Hepatocyte (in vitro differentiated cells): Measurements from ENCODE around the gene HOXD12.

Source experiments
- EZH2 ChIP-seq: fragments of 200-600 bp; sonication (generic); IDR thresholded peaks from 2 replicates; pipeline ENCODE4 v1.6.1; 2016; ENCODE audit warnings: antibody characterized with exemption, mild to moderate bottlenecking, borderline replicate concordance
- TF ChIP-seq, protein P1 (sequence below): fragments of 200-600 bp; sonication (generic); IDR thresholded peaks from 2 replicates; pipeline ENCODE4 v1.5.1; 2016; ENCODE audit warnings: antibody characterized with exemption, mild to moderate bottlenecking; ENCODE audit not compliant: poor library complexity

DNA sequence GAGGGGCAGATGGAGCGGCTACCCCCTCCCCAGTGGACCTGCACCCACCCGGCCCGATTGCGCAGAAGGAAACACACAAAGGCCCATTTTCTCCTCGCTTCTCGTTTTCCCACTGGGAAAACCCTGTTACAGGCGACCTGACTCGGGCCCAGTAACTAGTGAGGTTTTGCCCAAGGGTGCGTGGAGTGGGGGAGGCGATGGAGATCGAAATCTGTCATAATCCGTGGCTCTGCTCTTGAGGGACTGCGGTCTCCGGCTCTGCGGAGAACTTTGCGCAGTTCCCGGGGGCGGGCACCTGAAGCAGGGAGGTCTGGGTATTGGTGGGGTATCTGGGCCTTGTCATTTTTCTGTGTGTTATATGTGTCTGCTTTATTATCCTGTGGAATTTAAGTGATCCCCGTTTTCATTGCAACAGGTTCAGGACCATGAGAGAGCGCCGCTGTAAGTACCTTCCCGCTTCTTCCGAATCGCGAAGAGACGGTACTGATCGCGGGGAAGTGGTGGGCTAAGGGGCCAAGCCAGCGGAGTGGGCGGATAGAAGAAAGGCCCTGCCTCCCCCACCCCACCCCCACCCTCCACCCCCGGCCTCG, 47.7 kb downstream of the HOXD12 start:
- TF ChIP-seq, protein P1, sequence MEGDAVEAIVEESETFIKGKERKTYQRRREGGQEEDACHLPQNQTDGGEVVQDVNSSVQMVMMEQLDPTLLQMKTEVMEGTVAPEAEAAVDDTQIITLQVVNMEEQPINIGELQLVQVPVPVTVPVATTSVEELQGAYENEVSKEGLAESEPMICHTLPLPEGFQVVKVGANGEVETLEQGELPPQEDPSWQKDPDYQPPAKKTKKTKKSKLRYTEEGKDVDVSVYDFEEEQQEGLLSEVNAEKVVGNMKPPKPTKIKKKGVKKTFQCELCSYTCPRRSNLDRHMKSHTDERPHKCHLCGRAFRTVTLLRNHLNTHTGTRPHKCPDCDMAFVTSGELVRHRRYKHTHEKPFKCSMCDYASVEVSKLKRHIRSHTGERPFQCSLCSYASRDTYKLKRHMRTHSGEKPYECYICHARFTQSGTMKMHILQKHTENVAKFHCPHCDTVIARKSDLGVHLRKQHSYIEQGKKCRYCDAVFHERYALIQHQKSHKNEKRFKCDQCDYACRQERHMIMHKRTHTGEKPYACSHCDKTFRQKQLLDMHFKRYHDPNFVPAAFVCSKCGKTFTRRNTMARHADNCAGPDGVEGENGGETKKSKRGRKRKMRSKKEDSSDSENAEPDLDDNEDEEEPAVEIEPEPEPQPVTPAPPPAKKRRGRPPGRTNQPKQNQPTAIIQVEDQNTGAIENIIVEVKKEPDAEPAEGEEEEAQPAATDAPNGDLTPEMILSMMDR = no peak
- TF ChIP-seq EZH2 = no peak
